CD4-positive, alpha-beta T cell treated with Interleukin-4 for 4 hours (primary cell): ENCODE results near the gene BTNL2.
"Not testable (repeated sequence)": the region's sequence is repeated elsewhere in the genome, so short reads cannot be mapped to it uniquely, and the experiment has no call there.

ENCODE experiments used
- DNase-seq: peaks from one replicate; pipeline ENCODE4 v3.0.0-alpha.2; 2020

Gene BTNL2

GRCh38 chr6:32367644-32368043, 39.3 kb downstream of the BTNL2 start:
- DNase-seq = no peak

- DNase-seq = not testable (repeated sequence)
These were observed 47.8 kb downstream of the BTNL2 start for GRCh38 chr6:32359225-32359624.

- DNase-seq = not testable (repeated sequence)
These were observed 48.4 kb downstream of the BTNL2 start for GRCh38 chr6:32358548-32358947.

DNA sequence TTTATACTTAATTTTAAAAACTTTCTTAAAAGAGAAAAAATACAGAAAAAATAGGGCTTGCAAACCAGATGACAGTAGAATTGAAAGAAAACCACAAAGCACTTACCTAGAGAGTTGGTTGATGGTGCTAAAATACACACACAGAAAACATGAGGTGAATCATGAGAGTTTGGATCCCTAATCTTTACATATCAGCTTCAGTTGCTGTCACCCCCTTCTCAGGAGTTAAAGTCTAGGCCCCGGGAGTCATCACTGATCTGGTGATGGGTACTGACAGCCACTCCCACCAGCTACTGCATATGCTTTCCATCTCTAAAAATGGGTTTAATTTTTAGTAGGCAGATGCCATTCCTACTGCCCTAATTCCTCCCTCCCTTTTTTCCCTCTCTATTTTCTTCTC, 52.0 kb downstream of the BTNL2 start:
- DNase-seq = no peak

DNA sequence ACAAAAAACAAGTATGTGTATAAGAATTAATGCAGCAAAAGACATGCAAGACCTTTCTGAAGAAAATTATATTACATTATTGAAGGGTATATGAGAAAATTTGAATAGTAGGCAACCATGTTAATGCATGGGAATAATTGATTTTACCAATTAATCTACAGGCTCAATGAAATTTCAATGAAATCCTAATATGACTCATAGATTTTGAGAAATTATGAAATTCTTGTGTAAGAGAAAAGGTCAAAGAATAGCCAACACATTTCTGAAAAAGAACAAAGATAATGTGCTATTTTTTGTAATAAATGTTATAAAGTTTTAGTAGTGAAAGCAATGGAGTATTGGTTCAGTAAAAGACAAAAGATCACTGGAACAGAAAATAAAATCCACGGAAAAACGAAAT, 53.6 kb downstream of the BTNL2 start:
- no peak for DNase-seq
